ENCODE results near the gene TBC1D2.

Gene TBC1D2

GRCh38 chr9:98191671-98192502, 63.6 kb downstream of the TBC1D2 start:
- no peak for DNase-seq (ENCODE audit: low read depth, low spot score)
- no peaks in the 10 kb centered on the region for H3K9me3 ChIP-seq (ENCODE audit: control insufficient read depth, insufficient read depth, low read length)
- no peaks in the 10 kb centered on the region for H3K36me3 ChIP-seq (ENCODE audit: control insufficient read depth, insufficient read depth, low read length)
- H3K4me3 ChIP-seq (ENCODE audit: low read length): peak overlapping the region; percentile 65
- H3K4me1 ChIP-seq (ENCODE audit: control insufficient read depth, insufficient read depth, low read length): 0 out of 2 replicates have a peak, but pooled peaks cover 6% of the 10 kb centered on the region
- no peaks in the 10 kb centered on the region for H3K27me3 ChIP-seq (ENCODE audit: control insufficient read depth, insufficient read depth, low read length)
- no CpG with 5 or more reads among the region's 47 CpGs for WGBS (ENCODE audit: insufficient coverage, insufficient read length)
- H3K27ac ChIP-seq (ENCODE audit: low read length): no peak overlapping the region

- Histone ChIP-seq H3K27me3 (ENCODE audit: control insufficient read depth, insufficient read depth, low read length) (no peaks in the 10 kb centered on the region), H3K36me3 (ENCODE audit: control insufficient read depth, insufficient read depth, low read length) (no peaks in the 10 kb centered on the region), H3K27ac (ENCODE audit: low read length) (no peak overlapping the region), H3K4me1 (ENCODE audit: control insufficient read depth, insufficient read depth, low read length) (0 out of 2 replicates have a peak, but pooled peaks cover 6% of the 10 kb centered on the region), H3K9me3 (ENCODE audit: control insufficient read depth, insufficient read depth, low read length) (no peaks in the 10 kb centered on the region), H3K4me3 (ENCODE audit: low read length) (no peak overlapping the region; the same call in 1 of the 2 replicates)
- DNase-seq (ENCODE audit: low read depth, low spot score): no peak
- no CpG with 5 or more reads among the region's 5 CpGs for WGBS (ENCODE audit: insufficient coverage, insufficient read length)
These were observed 64.3 kb downstream of the TBC1D2 start for GRCh38 chr9:98191181-98191608.

- Histone ChIP-seq H3K27ac (ENCODE audit: low read length) (no peak overlapping the region), H3K4me3 (ENCODE audit: low read length) (no peak overlapping the region), H3K27me3 (ENCODE audit: control insufficient read depth, insufficient read depth, low read length) (no peaks in the 10 kb centered on the region), H3K9me3 (ENCODE audit: control insufficient read depth, insufficient read depth, low read length) (no peaks in the 10 kb centered on the region), H3K36me3 (ENCODE audit: control insufficient read depth, insufficient read depth, low read length) (no peaks in the 10 kb centered on the region), H3K4me1 (ENCODE audit: control insufficient read depth, insufficient read depth, low read length) (0 out of 2 replicates have a peak, but pooled peaks cover 6% of the 10 kb centered on the region)
- no peak for DNase-seq (ENCODE audit: low read depth, low spot score)
- no CpG with 5 or more reads among the region's 5 CpGs for WGBS (ENCODE audit: insufficient coverage, insufficient read length)
These were observed 64.7 kb downstream of the TBC1D2 start for GRCh38 chr9:98190757-98191105.

- H3K27ac ChIP-seq (ENCODE audit: low read length): no peak overlapping the region
- no peaks in the 10 kb centered on the region for H3K27me3 ChIP-seq (ENCODE audit: control insufficient read depth, insufficient read depth, low read length)
- H3K9me3 ChIP-seq (ENCODE audit: control insufficient read depth, insufficient read depth, low read length): no peaks in the 10 kb centered on the region
These were observed 66.0 kb downstream of the TBC1D2 start for GRCh38 chr9:98189412-98189811.

GRCh38 chr9:98187926-98188325, 67.5 kb downstream of the TBC1D2 start:
- H3K9me3 ChIP-seq (ENCODE audit: control insufficient read depth, insufficient read depth, low read length): no peaks in the 10 kb centered on the region
- H3K27ac ChIP-seq (ENCODE audit: low read length): no peak overlapping the region
- H3K36me3 ChIP-seq (ENCODE audit: control insufficient read depth, insufficient read depth, low read length): no peaks in the 10 kb centered on the region
- WGBS (ENCODE audit: insufficient coverage, insufficient read length): no CpG with 5 or more reads among the region's 5 CpGs
- no peak for DNase-seq (ENCODE audit: low read depth, low spot score)
- no peak overlapping the region for H3K4me3 ChIP-seq (ENCODE audit: low read length)
- H3K4me1 ChIP-seq (ENCODE audit: control insufficient read depth, insufficient read depth, low read length): 0 out of 2 replicates have a peak, but pooled peaks cover 4% of the 10 kb centered on the region
- H3K27me3 ChIP-seq (ENCODE audit: control insufficient read depth, insufficient read depth, low read length): no peaks in the 10 kb centered on the region

More at GRCh38 chr9:98189412-98189811, 66.0 kb downstream of the TBC1D2 start:
- DNase-seq (ENCODE audit: low read depth, low spot score): no peak
- Histone ChIP-seq H3K4me1 (ENCODE audit: control insufficient read depth, insufficient read depth, low read length) (0 out of 2 replicates have a peak, but pooled peaks cover 6% of the 10 kb centered on the region), H3K36me3 (ENCODE audit: control insufficient read depth, insufficient read depth, low read length) (no peaks in the 10 kb centered on the region), H3K4me3 (ENCODE audit: low read length) (no peak overlapping the region)
- WGBS (ENCODE audit: insufficient coverage, insufficient read length): no CpG with 5 or more reads among the region's 6 CpGs

- Histone ChIP-seq H3K4me3 (ENCODE audit: low read length) (no peak overlapping the region), H3K27ac (ENCODE audit: low read length) (no peak overlapping the region), H3K9me3 (ENCODE audit: control insufficient read depth, insufficient read depth, low read length) (no peaks in the 10 kb centered on the region), H3K36me3 (ENCODE audit: control insufficient read depth, insufficient read depth, low read length) (no peaks in the 10 kb centered on the region), H3K27me3 (ENCODE audit: control insufficient read depth, insufficient read depth, low read length) (no peaks in the 10 kb centered on the region), H3K4me1 (ENCODE audit: control insufficient read depth, insufficient read depth, low read length) (0 out of 2 replicates have a peak, but pooled peaks cover 2% of the 10 kb centered on the region)
- WGBS (ENCODE audit: insufficient coverage, insufficient read length): no CpG with 5 or more reads among the region's 1 CpG
- DNase-seq (ENCODE audit: low read depth, low spot score): no peak
These were observed 69.2 kb downstream of the TBC1D2 start for GRCh38 chr9:98186236-98186635.

GRCh38 chr9:98185611-98186171, 69.8 kb downstream of the TBC1D2 start:
- Histone ChIP-seq H3K4me3 (ENCODE audit: low read length) (no peak overlapping the region), H3K27me3 (ENCODE audit: control insufficient read depth, insufficient read depth, low read length) (no peaks in the 10 kb centered on the region), H3K9me3 (ENCODE audit: control insufficient read depth, insufficient read depth, low read length) (no peaks in the 10 kb centered on the region), H3K36me3 (ENCODE audit: control insufficient read depth, insufficient read depth, low read length) (no peaks in the 10 kb centered on the region), H3K27ac (ENCODE audit: low read length) (no peak overlapping the region), H3K4me1 (ENCODE audit: control insufficient read depth, insufficient read depth, low read length) (no peaks in the 10 kb centered on the region)
- WGBS (ENCODE audit: insufficient coverage, insufficient read length): no CpG with 5 or more reads among the region's 6 CpGs
- DNase-seq (ENCODE audit: low read depth, low spot score): no peak

GRCh38 chr9:98185021-98185567, 70.4 kb downstream of the TBC1D2 start:
- no peaks in the 10 kb centered on the region for H3K27me3 ChIP-seq (ENCODE audit: control insufficient read depth, insufficient read depth, low read length)
- H3K9me3 ChIP-seq (ENCODE audit: control insufficient read depth, insufficient read depth, low read length): no peaks in the 10 kb centered on the region
- no peaks in the 10 kb centered on the region for H3K4me1 ChIP-seq (ENCODE audit: control insufficient read depth, insufficient read depth, low read length)
- DNase-seq (ENCODE audit: low read depth, low spot score): no peak
- H3K27ac ChIP-seq (ENCODE audit: low read length): no peak overlapping the region
- H3K4me3 ChIP-seq (ENCODE audit: low read length): no peak overlapping the region
- no peaks in the 10 kb centered on the region for H3K36me3 ChIP-seq (ENCODE audit: control insufficient read depth, insufficient read depth, low read length)
- WGBS (ENCODE audit: insufficient coverage, insufficient read length): no CpG with 5 or more reads among the region's 6 CpGs

GRCh38 chr9:98184326-98184725, 71.1 kb downstream of the TBC1D2 start:
- DNase-seq (ENCODE audit: low read depth, low spot score): no peak
- no CpG with 5 or more reads among the region's 6 CpGs for WGBS (ENCODE audit: insufficient coverage, insufficient read length)
- H3K36me3 ChIP-seq (ENCODE audit: control insufficient read depth, insufficient read depth, low read length): no peaks in the 10 kb centered on the region

GRCh38 chr9:98182889-98183599, 72.4 kb downstream of the TBC1D2 start:
- no peaks in the 10 kb centered on the region; the same call in 1 of the 2 replicates for H3K4me1 ChIP-seq (ENCODE audit: control insufficient read depth, insufficient read depth, low read length)
- H3K36me3 ChIP-seq (ENCODE audit: control insufficient read depth, insufficient read depth, low read length): no peaks in the 10 kb centered on the region
- H3K27ac ChIP-seq (ENCODE audit: low read length): no peak overlapping the region
- H3K9me3 ChIP-seq (ENCODE audit: control insufficient read depth, insufficient read depth, low read length): no peaks in the 10 kb centered on the region
- no CpG with 5 or more reads among the region's 9 CpGs for WGBS (ENCODE audit: insufficient coverage, insufficient read length)
- no peak overlapping the region for H3K4me3 ChIP-seq (ENCODE audit: low read length)
- no peak for DNase-seq (ENCODE audit: low read depth, low spot score)
- H3K27me3 ChIP-seq (ENCODE audit: control insufficient read depth, insufficient read depth, low read length): no peaks in the 10 kb centered on the region

More at GRCh38 chr9:98184326-98184725, 71.1 kb downstream of the TBC1D2 start:
- H3K4me1 ChIP-seq (ENCODE audit: control insufficient read depth, insufficient read depth, low read length): no peaks in the 10 kb centered on the region; the same call in 1 of the 2 replicates
- no peaks in the 10 kb centered on the region for H3K27me3 ChIP-seq (ENCODE audit: control insufficient read depth, insufficient read depth, low read length)
- H3K27ac ChIP-seq (ENCODE audit: low read length): no peak overlapping the region
- no peaks in the 10 kb centered on the region for H3K9me3 ChIP-seq (ENCODE audit: control insufficient read depth, insufficient read depth, low read length)
- H3K4me3 ChIP-seq (ENCODE audit: low read length): no peak overlapping the region

All from iPS DF 6.9 (cell line).